Ectodermal cell (in vitro differentiated cells): ENCODE data around the gene SUMF1. TPM values are rescaled to one million over a fixed set of nuclear protein-coding genes. Genes with fewer than 3 reads are reported as not detected.

Experiments used
- H3K27ac ChIP-seq: 2 replicates; pipeline ENCODE4 v1.7.0; 2013; ENCODE audit warnings: mild to moderate bottlenecking, low read depth, low read length; ENCODE audit not compliant: insufficient read depth, poor library complexity, severe bottlenecking
- H3K27me3 ChIP-seq: 2 replicates; pipeline ENCODE4 v1.7.0; 2013; ENCODE audit warnings: mild to moderate bottlenecking, low read length; ENCODE audit not compliant: insufficient read depth, control insufficient read depth, poor library complexity, severe bottlenecking
- H3K36me3 ChIP-seq: one replicate; pipeline ENCODE4 v1.7.0; 2013; ENCODE audit warnings: low read length; ENCODE audit not compliant: control insufficient read depth, insufficient read depth
- H3K4me1 ChIP-seq: one replicate; pipeline ENCODE4 v1.7.0; 2013; ENCODE audit warnings: low read length; ENCODE audit not compliant: control insufficient read depth, insufficient read depth
- H3K4me3 ChIP-seq: 2 replicates; pipeline ENCODE4 v1.7.0; 2013; ENCODE audit warnings: low read depth, low read length, control low read depth; ENCODE audit not compliant: insufficient read depth
- H3K9me3 ChIP-seq: 2 replicates; pipeline ENCODE4 v1.7.0; 2013; ENCODE audit warnings: mild to moderate bottlenecking, low read length, moderate library complexity; ENCODE audit not compliant: control insufficient read depth
- WGBS, 2 experiments: methylation state at CpG; one replicate each; pipeline ENCODE4 v1.1.7; 2013; ENCODE audit warnings: missing lambda C conversion rate in 2 of 2; 5-methylcytosine and 5-hydroxymethylcytosine counted together
- polyA plus RNA-seq, 4 experiments: library from polyadenylated mRNA; stranded (reverse); fragments of 50-300 nt; gene quantifications; one replicate each; pipeline ENCODE4 v1.2.3, GENCODE V29; 2013

The SUMF1 gene
- 13.1 TPM for polyA plus RNA-seq (2013, experiment 1 of 4)
- 13.6 TPM for polyA plus RNA-seq (2013, experiment 2 of 4)
- polyA plus RNA-seq (2013, experiment 3 of 4) = 10.2 TPM
- polyA plus RNA-seq (2013, experiment 4 of 4) = 11.1 TPM

DNA sequence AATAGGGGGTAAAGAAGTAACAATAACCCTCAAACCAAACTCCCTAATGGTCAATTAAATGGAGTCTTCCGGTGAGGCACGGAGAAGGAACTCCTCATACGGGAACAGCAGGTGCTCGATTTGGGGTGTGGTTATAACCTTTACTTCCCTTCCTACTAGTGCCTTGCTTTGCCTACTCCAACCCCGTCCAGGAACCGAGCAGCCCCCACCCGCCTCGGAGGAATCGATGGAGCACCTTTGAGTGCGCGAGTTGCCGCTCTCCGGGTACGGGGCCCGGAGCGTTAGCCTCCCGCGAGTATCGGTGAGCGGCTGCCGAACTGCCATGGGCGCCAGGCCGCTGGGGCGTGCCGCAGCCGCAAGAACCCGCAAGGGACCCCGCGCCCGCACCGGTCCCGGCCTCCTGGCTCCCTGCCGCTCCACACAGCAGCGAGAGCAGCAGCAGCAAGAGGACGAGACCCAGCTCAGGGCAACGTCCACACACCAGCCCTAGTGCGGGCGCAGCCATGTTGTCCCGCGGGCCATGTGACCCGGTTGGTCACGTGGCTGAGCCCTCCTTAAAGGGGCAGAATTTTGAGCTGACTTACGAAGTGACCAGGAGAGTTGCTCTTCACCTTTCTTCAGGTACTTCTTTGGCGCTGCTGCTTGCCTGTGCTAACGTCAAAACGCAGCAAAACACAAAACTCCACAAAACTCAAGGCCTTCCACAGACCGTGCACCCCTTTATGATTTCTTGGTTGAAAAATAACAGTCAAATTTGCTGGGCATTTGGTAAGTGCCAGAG is at the start of gene SUMF1:
Gene SUMF1, minus strand, starts transcription at position 529 of the 781 bp plus-strand sequence. Its CDS starts 24 bp downstream, at position 505.
- no peaks in the 10 kb centered on the region for H3K9me3 ChIP-seq
- no peaks in the 10 kb centered on the region for H3K4me1 ChIP-seq
- H3K4me3 ChIP-seq = peak within 1 kb of the TSS; percentile 83
- H3K36me3 ChIP-seq = no peaks in the 10 kb centered on the region
- peak within 1 kb of the TSS; percentile 64 for H3K27ac ChIP-seq
- no peaks in the 10 kb centered on the region for H3K27me3 ChIP-seq
- 1% methylated on average over 47 of the region's 47 CpGs for WGBS, 2 experiments

DNA sequence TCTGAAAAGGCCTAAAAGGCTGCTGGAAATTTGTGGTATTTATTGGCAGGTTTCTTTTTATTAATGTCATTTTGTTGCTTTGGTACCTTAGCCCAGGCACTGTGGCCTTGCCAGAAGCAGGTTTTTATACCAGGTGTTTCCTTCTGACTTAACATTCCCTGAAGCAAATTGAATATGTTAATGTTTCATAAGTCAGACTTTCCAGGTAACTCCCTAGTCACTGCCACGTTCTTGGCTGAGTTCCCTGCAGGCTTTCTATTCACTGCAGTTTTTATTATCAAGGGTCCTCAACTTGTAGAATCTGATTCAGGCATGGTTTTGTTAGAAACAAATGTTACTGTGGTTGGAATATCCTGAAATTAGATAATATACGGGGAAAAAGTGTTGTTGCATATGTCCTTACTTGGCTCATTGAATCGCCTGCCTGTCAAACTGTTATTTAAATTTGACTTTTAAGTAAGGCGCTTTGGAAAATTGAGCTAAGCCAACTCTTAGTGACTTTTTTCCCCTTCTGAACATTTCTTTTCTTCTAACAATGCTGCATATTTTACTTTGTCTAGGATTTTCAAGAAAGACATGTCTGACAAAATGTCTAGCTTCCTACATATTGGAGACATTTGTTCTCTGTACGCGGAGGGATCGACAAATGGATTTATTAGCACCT is 49.0 kb upstream of the SUMF1 start:
- H3K27me3 ChIP-seq = no peaks in the 10 kb centered on the region
- H3K9me3 ChIP-seq = no peaks in the 10 kb centered on the region
- H3K27ac ChIP-seq = no peak overlapping the region
- no peaks in the 10 kb centered on the region for H3K36me3 ChIP-seq
- 84 to 89% methylated on average over 7 of the region's 7 CpGs for WGBS, 2 experiments
- H3K4me3 ChIP-seq = no peak overlapping the region
- H3K4me1 ChIP-seq = no peaks in the 10 kb centered on the region

DNA sequence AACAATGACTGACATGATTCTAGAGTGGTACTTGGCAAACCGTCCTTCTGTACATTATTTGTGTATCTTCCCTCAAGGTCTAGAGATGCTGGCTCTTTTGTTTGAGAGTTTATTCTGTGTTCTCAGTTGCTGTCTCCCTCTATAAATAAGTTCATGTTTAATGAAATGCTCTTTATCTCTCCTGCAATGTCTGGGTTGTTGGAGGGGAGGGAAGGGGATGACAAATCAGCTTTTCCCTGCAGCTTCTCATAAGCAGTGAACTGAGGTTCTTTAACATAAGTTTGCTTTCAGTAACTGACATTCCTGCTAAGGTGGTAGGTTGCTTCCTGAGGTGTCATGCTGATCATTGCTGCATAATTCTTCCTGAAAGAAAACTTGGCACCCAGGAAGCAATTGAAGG is 47.8 kb upstream of the SUMF1 start:
- Histone ChIP-seq H3K4me3 (no peak overlapping the region), H3K4me1 (no peaks in the 10 kb centered on the region), H3K9me3 (no peaks in the 10 kb centered on the region), H3K27ac (no peak overlapping the region), H3K27me3 (no peaks in the 10 kb centered on the region), H3K36me3 (no peaks in the 10 kb centered on the region)
- WGBS, 2 experiments = 96 to 100% methylated on average over 1 of the region's 1 CpG

DNA sequence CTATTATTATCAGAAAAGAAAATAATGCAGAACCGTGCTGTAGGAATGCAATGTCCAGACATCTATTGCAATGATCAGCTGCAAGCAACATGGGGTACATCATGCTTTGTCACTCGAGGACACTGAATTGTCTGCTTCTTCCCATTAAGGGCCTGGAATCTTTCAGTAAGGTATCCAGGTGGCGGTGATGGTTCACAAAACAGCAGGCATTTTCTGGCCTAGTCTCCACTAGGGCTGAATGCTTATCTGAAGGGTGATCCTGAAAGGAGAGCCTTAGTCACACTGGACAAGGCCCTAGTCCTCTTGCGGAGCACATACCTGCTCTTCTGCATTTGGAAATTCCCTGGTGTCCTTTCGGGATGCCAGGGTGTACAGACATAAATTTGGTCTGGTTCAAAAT is 47.3 kb upstream of the SUMF1 start:
- H3K4me3 ChIP-seq = no peak overlapping the region
- no peaks in the 10 kb centered on the region for H3K4me1 ChIP-seq
- H3K27me3 ChIP-seq = no peaks in the 10 kb centered on the region
- WGBS, 2 experiments = 86 to 88% methylated on average over 5 of the region's 5 CpGs
- H3K36me3 ChIP-seq = no peaks in the 10 kb centered on the region
- H3K27ac ChIP-seq = no peak overlapping the region
- no peaks in the 10 kb centered on the region for H3K9me3 ChIP-seq

- Histone ChIP-seq H3K4me3 (no peak overlapping the region), H3K27me3 (no peaks in the 10 kb centered on the region), H3K4me1 (peaks cover 9% of the 10 kb centered on the region), H3K9me3 (no peaks in the 10 kb centered on the region), H3K36me3 (no peaks in the 10 kb centered on the region), H3K27ac (no peak overlapping the region)
- WGBS, 2 experiments = 77 to 79% methylated on average over 15 of the region's 15 CpGs
Measured at GRCh38 chr3:4512895-4513616, 46.0 kb upstream of the SUMF1 start.

GRCh38 chr3:4511491-4512262 is 44.6 kb upstream of the SUMF1 start:
- WGBS, 2 experiments = 76 to 79% methylated on average over 7 of the region's 7 CpGs

DNA sequence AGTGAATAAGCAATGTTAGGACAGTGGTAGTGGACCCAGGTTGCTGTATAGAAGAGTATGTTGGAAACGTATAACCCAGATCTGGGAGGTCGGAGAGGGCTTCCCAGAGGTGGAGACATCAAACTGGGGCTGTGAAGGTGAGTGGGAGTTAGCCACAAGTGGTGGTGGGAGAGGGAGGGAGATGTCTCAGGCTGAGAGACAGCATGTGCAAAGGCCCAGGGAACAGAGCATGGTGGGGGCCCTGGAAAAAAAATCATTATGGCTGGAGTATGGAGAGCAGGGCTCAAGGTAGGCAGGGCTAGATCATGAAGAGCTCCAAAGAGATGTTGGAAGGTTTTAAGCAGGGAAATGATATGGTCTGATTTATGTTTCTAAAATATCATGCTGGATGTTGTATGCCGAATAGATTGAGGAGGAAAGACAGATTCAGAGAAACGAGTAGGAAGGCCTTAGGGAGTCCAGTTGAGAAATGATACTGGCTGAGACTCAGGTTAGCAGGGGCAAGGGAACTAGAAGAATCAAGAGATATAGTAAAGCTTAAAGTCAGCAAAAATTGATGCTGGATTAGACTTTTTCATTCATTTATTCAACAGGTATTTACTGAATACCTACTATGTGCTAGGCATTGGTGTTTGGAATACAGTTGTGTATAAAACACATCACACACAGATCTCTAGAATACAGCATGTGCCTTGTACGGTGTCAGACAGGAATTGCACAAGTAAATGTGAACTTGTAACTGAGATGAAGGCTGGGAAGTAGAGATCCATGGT is 43.1 kb upstream of the SUMF1 start:
- no peak overlapping the region for H3K27ac ChIP-seq
- H3K4me1 ChIP-seq = peaks cover 18% of the 10 kb centered on the region
- 91% methylated on average over 5 of the region's 5 CpGs for WGBS, 2 experiments
- no peaks in the 10 kb centered on the region for H3K27me3 ChIP-seq
- H3K4me3 ChIP-seq = no peak overlapping the region
- no peaks in the 10 kb centered on the region for H3K9me3 ChIP-seq
- no peaks in the 10 kb centered on the region for H3K36me3 ChIP-seq

More at GRCh38 chr3:4511491-4512262, 44.6 kb upstream of the SUMF1 start:
- peaks cover 18% of the 10 kb centered on the region for H3K4me1 ChIP-seq
- no peaks in the 10 kb centered on the region for H3K27me3 ChIP-seq
- H3K27ac ChIP-seq = no peak overlapping the region
- H3K4me3 ChIP-seq = no peak overlapping the region
- no peaks in the 10 kb centered on the region for H3K36me3 ChIP-seq
- no peaks in the 10 kb centered on the region for H3K9me3 ChIP-seq

DNA sequence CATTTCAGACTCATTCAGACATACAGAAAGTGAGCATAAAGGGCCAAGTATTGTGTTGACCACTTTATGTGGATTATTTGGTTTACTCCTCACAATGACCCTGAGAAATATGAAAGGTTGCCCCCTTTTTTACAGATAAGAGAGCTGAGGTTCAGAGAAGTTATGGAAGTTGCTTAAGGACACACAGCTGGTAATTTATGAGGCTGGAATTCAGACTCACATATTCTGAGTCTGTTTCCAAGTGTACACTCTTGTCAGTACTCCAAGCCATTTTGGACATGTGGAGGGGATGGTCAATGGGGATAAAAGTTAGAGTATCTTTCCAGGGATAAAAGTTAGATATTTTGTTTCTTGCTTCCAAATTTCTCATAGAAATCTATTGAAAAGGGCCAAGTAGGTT is 42.0 kb upstream of the SUMF1 start:
- Histone ChIP-seq H3K4me3 (no peak overlapping the region), H3K27ac (no peak overlapping the region), H3K4me1 (peaks cover 18% of the 10 kb centered on the region), H3K9me3 (no peaks in the 10 kb centered on the region), H3K27me3 (no peaks in the 10 kb centered on the region), H3K36me3 (no peaks in the 10 kb centered on the region)
